LHCN-M2 (cell line): ENCODE data around the gene ZNF441. TPM values are rescaled to one million over a fixed set of nuclear protein-coding genes. Genes with fewer than 3 reads are reported as not detected.
A peak's percentile ranks its signal among the peaks of the same experiment; 100 is the strongest.
"Not testable (repeated sequence)": the region's sequence is repeated elsewhere in the genome, so short reads cannot be mapped to it uniquely, and the experiment has no call there.

Experiments used
- DNase-seq: peaks from one replicate; pipeline ENCODE4 v3.0.0-alpha.2; 2012; ENCODE audit warnings: low read depth
- total RNA-seq: library from RNA; depleted of rRNA; stranded (reverse); fragments of >200 nt; gene quantifications from 2 replicates; pipeline ENCODE4 v1.2.3, GENCODE V29; 2014

Gene ZNF441
- total RNA-seq, 1 experiment from 2014 or later, result 7.1 TPM

- no peak for DNase-seq
These were observed 13.7 kb downstream of the ZNF441 start for GRCh38 chr19:11780431-11781020.

- DNase-seq, result peak; percentile 25
These were observed 14.7 kb downstream of the ZNF441 start for GRCh38 chr19:11781295-11782057.

- DNase-seq, result no peak
These were observed 17.0 kb downstream of the ZNF441 start for GRCh38 chr19:11783767-11784166.

GRCh38 chr19:11784356-11784755 is 17.6 kb downstream of the ZNF441 start:
- no peak for DNase-seq

GRCh38 chr19:11787536-11787935 is 20.7 kb downstream of the ZNF441 start:
- DNase-seq, result no peak

- no peak for DNase-seq
These were observed 26.1 kb downstream of the ZNF441 start for GRCh38 chr19:11792942-11793341.

- peak; percentile 91 for DNase-seq
These were observed 30.7 kb downstream of the ZNF441 start for GRCh38 chr19:11797491-11797890.

- peak; percentile 71 for DNase-seq
These were observed 31.9 kb downstream of the ZNF441 start, which contains the start of gene ZNF491 for GRCh38 chr19:11798391-11799330. Gene ZNF491, plus strand, starts transcription at chr19:11798523. Its CDS starts 7,431 bp downstream, at chr19:11805954.

- no peak for DNase-seq
These were observed 39.7 kb downstream of the ZNF441 start for GRCh38 chr19:11806354-11807098.

- no peak for DNase-seq
These were observed 40.2 kb downstream of the ZNF441 start for GRCh38 chr19:11807099-11807380.

- no peak for DNase-seq
These were observed 46.9 kb downstream of the ZNF441 start for GRCh38 chr19:11813703-11814028.

- peak; percentile 90 for DNase-seq
These were observed 47.4 kb downstream of the ZNF441 start, which contains the start of gene ZNF440 for GRCh38 chr19:11814029-11814699. Gene ZNF440, plus strand, starts transcription at chr19:11814273. Its CDS starts 175 bp downstream, at chr19:11814448.

GRCh38 chr19:11814700-11815035 is 47.9 kb downstream of the ZNF441 start:
- peak; percentile 14 for DNase-seq

GRCh38 chr19:11821474-11822109 is 54.8 kb downstream of the ZNF441 start:
- DNase-seq, result peak; percentile 14

GRCh38 chr19:11828957-11829876 is 62.4 kb downstream of the ZNF441 start:
- DNase-seq, result not testable (repeated sequence)

GRCh38 chr19:11832253-11832912 is 65.6 kb downstream of the ZNF441 start:
- no peak for DNase-seq

- DNase-seq, result no peak
These were observed 66.7 kb downstream of the ZNF441 start for GRCh38 chr19:11833541-11833940.
